Adipocyte (in vitro differentiated cells): Measurements from ENCODE around the gene ZNF888.
"Not testable (repeated sequence)": the region's sequence is repeated elsewhere in the genome, so short reads cannot be mapped to it uniquely, and the experiment has no call there.

Experiments
- DNase-seq: peaks from one replicate; pipeline ENCODE4 v3.0.0-alpha.2; 2015; ENCODE audit warnings: low read depth
- H3K27me3 ChIP-seq: replicated peaks from 2 replicates; pipeline ENCODE4 v1.7.0; 2013; ENCODE audit warnings: mild to moderate bottlenecking, low read length, moderate library complexity; ENCODE audit not compliant: control insufficient read depth, insufficient read depth
- H3K36me3 ChIP-seq: 2 replicates; pipeline ENCODE4 v1.7.0; 2013; ENCODE audit warnings: low read length, mild to moderate bottlenecking, moderate library complexity; ENCODE audit not compliant: control insufficient read depth, insufficient read depth, severe bottlenecking
- H3K4me1 ChIP-seq: 2 replicates; pipeline ENCODE4 v1.7.0; 2013; ENCODE audit warnings: mild to moderate bottlenecking, low read length, moderate library complexity; ENCODE audit not compliant: control insufficient read depth, insufficient read depth
- H3K4me3 ChIP-seq: 2 replicates; pipeline ENCODE4 v1.7.0; 2013; ENCODE audit warnings: mild to moderate bottlenecking, low read length, moderate library complexity
- H3K9ac ChIP-seq: 2 replicates; pipeline ENCODE4 v1.7.0; 2013; ENCODE audit warnings: mild to moderate bottlenecking, low read length, moderate library complexity
- H3K9me3 ChIP-seq: 2 replicates; pipeline ENCODE4 v1.7.0; 2013; ENCODE audit warnings: mild to moderate bottlenecking, low read length, moderate library complexity; ENCODE audit not compliant: control insufficient read depth

Gene ZNF888

GRCh38 chr19:52938761-52939160, 15.5 kb upstream of the ZNF888 start:
- Histone ChIP-seq H3K4me3 (no peak overlapping the region), H3K27me3 (no peaks in the 10 kb centered on the region), H3K9me3 (no peaks in the 10 kb centered on the region), H3K9ac (no peak overlapping the region), H3K36me3 (no peaks in the 10 kb centered on the region), H3K4me1 (peaks cover 9% of the 10 kb centered on the region)
- no peak for DNase-seq

DNA sequence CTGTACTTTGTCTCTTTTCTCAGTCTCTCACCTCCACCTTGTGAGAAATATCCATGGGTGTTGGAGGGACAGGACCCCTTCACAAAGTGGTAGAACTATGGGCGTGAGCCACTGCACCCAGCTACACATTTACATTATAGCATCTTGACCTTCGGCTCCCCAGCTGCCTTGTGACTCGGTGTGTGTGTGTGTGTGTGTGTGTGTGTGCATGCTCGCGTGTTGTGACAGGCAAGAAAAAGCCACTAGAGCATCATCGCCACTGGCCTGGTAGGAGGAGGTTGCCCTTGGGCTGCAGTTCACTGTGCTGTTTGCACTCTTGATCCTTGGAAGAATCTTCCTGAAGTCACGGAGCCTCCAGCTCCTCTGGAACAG, 13.7 kb upstream of the ZNF888 start:
- no peak for DNase-seq
- Histone ChIP-seq H3K4me3 (no peak overlapping the region), H3K36me3 (no peaks in the 10 kb centered on the region), H3K4me1 (peaks cover 6% of the 10 kb centered on the region), H3K27me3 (no peaks in the 10 kb centered on the region), H3K9ac (no peak overlapping the region), H3K9me3 (no peaks in the 10 kb centered on the region)

GRCh38 chr19:52936151-52936953, 13.1 kb upstream of the ZNF888 start:
- H3K9me3 ChIP-seq = no peaks in the 10 kb centered on the region
- no peaks in the 10 kb centered on the region for H3K27me3 ChIP-seq
- no peak overlapping the region for H3K9ac ChIP-seq
- H3K4me3 ChIP-seq = no peak overlapping the region
- no peaks in the 10 kb centered on the region for H3K36me3 ChIP-seq
- no peak for DNase-seq
- peaks cover 6% of the 10 kb centered on the region for H3K4me1 ChIP-seq

GRCh38 chr19:52935434-52935833, 12.2 kb upstream of the ZNF888 start:
- no peak for DNase-seq
- no peak overlapping the region for H3K4me3 ChIP-seq
- H3K4me1 ChIP-seq = peaks cover 6% of the 10 kb centered on the region
- no peaks in the 10 kb centered on the region for H3K27me3 ChIP-seq
- H3K9ac ChIP-seq = no peak overlapping the region
- no peaks in the 10 kb centered on the region for H3K9me3 ChIP-seq
- H3K36me3 ChIP-seq = no peaks in the 10 kb centered on the region

DNA sequence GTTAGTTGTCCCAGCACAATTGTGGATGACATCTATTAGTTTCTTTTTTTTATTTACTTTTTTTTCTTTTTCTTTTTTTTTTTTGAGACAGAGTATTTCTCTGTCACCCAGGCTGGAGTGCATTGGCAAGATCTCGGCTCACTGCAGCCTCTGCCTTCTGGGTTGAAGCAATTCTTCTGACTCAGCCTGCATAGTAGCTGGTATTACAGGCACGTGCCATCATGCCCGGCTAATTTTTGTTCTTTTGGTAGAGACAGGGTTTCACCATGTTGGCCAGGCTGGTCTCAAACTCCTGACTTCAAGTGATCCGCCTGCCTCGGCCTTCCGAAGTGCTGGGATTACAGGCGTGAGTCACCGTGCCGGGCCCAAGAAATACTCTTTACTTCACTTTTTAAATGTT, 1.4 kb upstream of the ZNF888 start:
- H3K9me3 ChIP-seq, H3K27me3 ChIP-seq, H3K4me1 ChIP-seq, DNase-seq, H3K4me3 ChIP-seq, H3K9ac ChIP-seq: not testable (repeated sequence)
- peaks cover 13% of the 10 kb centered on the region for H3K36me3 ChIP-seq

GRCh38 chr19:52923778-52924593, 758 bp upstream of the ZNF888 start:
- H3K4me3 ChIP-seq = peak overlapping the region; percentile 91
- peak; percentile 21 for DNase-seq

GRCh38 chr19:52917531-52917930, 5.7 kb downstream of the ZNF888 start:
- Histone ChIP-seq H3K27me3 (no peaks in the 10 kb centered on the region), H3K9ac (no peak overlapping the region), H3K4me1 (no peaks in the 10 kb centered on the region), H3K9me3 (no peaks in the 10 kb centered on the region), H3K36me3 (no peaks in the 10 kb centered on the region), H3K4me3 (no peak overlapping the region)
- DNase-seq = no peak

More at GRCh38 chr19:52923778-52924593, 758 bp upstream of the ZNF888 start:
- peak overlapping the region; percentile 73 for H3K9ac ChIP-seq
- H3K9me3 ChIP-seq = no peaks in the 10 kb centered on the region
- H3K27me3 ChIP-seq = no peaks in the 10 kb centered on the region
- peaks cover 8% of the 10 kb centered on the region for H3K36me3 ChIP-seq
- H3K4me1 ChIP-seq = peaks cover 5% of the 10 kb centered on the region

DNA sequence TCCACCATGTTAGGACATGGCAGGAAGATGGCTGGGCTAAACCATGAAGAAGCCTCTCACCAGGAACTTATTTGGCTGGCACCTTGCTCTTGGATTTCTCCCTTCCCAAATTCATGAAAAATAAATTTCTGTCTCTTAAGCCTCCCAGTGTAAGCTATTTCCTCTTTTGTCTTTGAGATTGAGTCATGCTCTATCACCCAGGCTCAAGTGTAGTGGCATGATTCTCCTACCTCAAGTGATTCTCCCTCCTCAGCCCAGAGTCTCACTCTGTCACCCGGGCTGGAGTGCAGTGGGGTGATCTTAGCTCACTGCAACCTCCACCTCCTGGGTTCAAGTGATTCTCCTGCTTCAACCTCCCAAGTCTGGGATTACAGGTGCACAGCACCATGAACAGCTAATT, 12.6 kb downstream of the ZNF888 start:
- Histone ChIP-seq H3K36me3 (peaks cover 20% of the 10 kb centered on the region), H3K27me3 (no peaks in the 10 kb centered on the region), H3K9ac (no peak overlapping the region), H3K4me3 (no peak overlapping the region), H3K4me1 (no peaks in the 10 kb centered on the region), H3K9me3 (peaks cover 4% of the 10 kb centered on the region)
- no peak for DNase-seq

DNA sequence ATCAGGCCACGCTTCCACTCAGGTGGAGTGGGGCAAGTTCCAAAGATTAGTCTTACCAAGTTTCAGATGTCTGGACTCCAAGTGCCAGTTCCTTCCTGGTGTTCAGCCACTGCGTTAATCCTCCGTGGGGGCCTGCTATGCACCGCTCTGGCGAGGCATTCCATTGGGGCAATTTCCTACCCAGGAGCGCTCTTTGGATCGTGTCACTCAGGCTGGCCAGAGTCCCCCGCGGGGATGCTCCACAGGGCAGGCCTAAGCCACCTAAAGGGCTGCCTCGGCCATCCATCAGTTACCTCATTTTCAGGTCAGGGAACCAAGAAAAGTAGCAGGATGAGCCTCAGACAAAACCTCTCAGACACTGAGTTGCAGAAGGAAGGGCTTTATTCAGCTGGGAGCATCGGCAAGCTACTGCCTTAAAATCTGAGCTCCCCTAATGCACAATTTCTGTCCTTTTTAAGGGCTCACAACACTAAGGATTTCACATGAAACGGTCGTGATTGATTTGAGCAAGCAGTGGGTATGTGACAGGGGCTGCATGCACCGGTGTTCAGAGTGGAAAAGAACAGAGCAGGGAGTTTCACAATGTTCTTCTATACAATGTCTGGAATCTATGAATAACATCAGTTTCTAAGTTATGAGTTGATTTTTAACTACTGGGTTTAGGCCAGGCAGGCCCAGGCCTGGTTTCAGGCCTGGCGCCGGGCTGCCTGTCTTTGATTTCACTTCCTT, 19.0 kb downstream of the ZNF888 start:
- not testable (repeated sequence) for H3K4me3 ChIP-seq, H3K27me3 ChIP-seq, H3K9ac ChIP-seq, H3K4me1 ChIP-seq, H3K9me3 ChIP-seq, DNase-seq
- H3K36me3 ChIP-seq = peaks cover 20% of the 10 kb centered on the region

GRCh38 chr19:52901842-52902241, 21.4 kb downstream of the ZNF888 start:
- Histone ChIP-seq H3K9ac (no peak overlapping the region), H3K9me3 (peaks cover 4% of the 10 kb centered on the region), H3K4me3 (no peak overlapping the region), H3K4me1 (peaks cover 5% of the 10 kb centered on the region), H3K27me3 (no peaks in the 10 kb centered on the region), H3K36me3 (peaks cover 3% of the 10 kb centered on the region)
- DNase-seq = no peak

- DNase-seq, H3K9ac ChIP-seq, H3K27me3 ChIP-seq, H3K9me3 ChIP-seq, H3K4me3 ChIP-seq, H3K36me3 ChIP-seq: not testable (repeated sequence)
- peaks cover 10% of the 10 kb centered on the region for H3K4me1 ChIP-seq
Measured at GRCh38 chr19:52898596-52898995, 24.6 kb downstream of the ZNF888 start.
